HG03457 (cell line): Measurements from ENCODE around the gene RNU5B-1.
A peak's percentile ranks its signal among the peaks of the same experiment; 100 is the strongest.
"Not testable (repeated sequence)": the region's sequence is repeated elsewhere in the genome, so short reads cannot be mapped to it uniquely, and the experiment has no call there.

Experiments
- ATAC-seq: cut with Tn5 transposase; IDR thresholded peaks from one replicate; pipeline ENCODE4 v1.9.1; 2021; ENCODE audit warnings: moderate number of reproducible peaks; ENCODE audit not compliant: unreplicated experiment

RNU5B-1 gene

DNA sequence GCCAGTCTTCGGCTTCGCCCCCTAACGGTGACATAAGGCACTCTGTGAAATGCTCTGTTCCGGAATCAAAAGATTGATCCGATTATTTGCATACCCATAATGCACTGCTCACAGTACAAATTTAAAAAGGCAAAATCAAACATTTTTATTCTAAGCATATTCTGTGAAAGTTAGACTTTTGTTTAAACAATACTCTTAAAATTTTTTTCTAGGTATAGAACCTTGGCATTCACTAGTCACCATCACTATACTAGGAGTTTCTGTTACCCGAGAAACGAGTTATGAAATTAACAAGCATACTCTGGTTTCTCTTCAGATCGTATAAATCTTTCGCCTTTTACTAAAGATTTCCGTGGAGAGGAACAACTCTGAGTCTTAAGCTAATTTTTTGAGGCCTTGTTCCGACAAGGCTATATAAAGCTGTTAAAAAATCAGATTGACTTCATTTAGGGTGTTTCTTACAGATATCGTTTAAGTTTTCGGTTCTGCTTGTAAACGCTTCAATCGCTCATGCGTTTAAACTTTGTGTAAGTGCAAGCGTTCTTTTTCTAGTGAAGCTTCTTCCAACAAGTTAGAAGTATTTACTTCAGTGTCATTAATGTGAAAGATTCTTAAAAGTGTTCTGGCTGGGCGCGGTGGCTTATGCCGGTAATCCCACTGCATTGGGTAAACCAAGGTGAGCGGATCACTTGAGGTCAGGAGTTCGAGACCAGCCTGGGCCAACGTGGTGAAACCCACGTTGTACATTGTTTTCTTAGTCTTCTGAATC, at the start of gene RNU5B-1:
RNU5B-1 (plus strand) TSS at position 297 of the 769 bp plus-strand sequence.
- peak; percentile 62 for ATAC-seq

DNA sequence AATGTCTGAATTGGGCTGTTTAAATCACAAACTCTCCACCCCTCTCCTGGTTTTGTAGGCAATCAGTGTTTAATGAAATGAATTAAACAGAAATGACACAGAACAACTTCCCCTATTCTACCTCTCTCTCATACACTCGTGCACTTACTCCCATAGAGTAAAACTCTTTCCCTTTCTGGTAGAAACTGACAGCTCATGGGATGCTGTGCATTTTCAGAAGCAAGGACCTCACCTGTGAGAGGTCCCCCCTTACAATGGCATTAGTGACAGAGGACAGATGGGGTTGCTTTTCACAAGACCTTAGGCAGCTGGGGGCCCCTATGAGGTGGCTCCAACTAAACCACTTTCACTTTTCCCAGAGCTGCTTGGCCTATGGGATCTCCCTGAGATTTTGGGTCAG, 49.7 kb upstream of the RNU5B-1 start:
- no peak for ATAC-seq

DNA sequence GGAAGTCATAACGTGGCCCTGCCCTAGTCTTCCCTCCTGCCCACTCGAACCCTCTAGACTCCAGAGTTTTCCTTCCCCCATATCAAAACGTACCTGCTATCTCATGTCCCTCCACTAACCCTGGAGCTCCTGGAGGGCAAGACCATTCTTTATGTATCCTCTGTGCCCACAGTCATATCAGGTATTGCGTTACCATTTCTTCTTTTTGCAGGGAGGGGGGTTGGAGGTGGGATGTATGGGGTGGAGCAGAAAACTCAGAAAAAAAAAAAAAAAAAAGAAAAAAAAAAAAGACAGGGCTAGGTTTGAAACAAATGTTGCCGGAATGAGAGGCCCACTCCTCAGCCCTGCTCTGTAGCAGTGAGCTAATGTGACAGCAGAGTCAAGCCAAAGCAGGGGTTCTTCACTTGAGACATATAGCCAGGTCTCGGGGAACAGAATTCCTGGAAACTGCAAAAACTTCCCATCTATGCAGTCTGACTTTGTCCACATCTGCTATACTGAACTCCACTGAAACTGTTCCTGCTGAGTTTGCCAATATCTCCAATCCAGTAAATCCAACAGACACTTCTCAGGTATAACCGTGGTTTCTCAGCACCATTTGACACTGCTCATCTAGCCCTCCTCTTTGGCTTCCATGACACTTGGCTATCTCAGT, 48.9 kb upstream of the RNU5B-1 start:
- no peak for ATAC-seq

DNA sequence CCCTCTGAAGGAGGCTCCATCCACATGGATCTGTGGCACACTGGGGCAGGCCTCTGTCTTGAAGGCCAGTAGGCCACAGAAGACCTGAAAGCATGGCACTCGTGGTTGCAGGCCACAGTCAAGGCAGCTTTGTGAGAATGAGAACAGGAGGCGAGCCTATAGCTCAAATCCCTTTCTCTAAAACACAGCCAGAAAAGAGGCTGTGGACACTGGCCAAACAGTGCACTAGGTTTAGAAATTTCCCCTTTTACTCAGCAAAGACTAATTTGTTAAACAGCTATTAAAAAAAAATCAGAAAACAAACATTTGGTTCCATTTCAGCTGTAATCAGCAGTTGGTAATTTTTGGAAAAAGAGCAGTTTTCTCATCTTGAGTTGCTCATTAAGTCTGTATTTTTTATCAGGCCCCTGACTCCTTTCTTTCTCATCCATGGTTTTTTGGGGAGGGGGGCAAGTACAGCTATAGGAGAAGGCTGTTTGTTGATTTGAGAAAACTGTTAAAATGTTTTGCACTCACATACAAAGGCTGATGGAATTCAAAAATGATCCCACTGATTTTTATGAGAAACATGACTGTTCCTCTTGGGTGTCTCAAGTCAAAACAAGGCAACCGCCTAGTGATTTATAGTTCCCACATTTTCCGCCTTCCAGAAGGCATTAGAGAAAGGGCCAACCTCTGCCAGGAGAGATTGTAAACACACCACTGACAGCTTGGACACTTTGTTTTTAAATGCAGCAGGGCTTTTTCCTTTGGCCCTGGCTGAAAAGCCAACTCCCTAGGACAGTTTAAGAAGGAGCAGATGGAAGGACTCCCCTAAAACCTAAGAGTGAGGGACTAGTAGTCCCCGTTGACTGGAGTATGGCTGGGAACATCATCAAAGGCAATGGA, 45.9 kb upstream of the RNU5B-1 start:
- no peak for ATAC-seq

DNA sequence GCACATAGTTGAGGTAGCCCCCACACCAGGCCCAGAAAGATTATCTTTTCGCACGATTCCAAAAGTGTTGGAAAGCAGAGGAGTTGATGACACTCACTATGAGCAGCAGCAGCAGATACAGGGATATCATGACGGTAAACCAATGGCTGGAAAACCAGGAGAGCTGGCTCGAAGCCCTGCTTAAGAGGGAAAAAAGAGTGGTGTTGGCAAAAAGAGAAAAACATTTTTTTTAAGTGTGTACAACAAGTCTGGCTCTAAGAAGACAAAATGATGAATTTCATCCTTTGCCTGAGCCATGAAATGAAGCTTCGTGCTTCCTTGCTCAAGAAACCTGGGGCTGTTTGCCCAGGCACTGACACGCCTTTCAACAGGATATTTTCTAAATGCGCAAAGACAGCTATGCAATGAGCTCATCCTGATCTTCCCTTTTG, 45.1 kb upstream of the RNU5B-1 start:
- no peak for ATAC-seq

DNA sequence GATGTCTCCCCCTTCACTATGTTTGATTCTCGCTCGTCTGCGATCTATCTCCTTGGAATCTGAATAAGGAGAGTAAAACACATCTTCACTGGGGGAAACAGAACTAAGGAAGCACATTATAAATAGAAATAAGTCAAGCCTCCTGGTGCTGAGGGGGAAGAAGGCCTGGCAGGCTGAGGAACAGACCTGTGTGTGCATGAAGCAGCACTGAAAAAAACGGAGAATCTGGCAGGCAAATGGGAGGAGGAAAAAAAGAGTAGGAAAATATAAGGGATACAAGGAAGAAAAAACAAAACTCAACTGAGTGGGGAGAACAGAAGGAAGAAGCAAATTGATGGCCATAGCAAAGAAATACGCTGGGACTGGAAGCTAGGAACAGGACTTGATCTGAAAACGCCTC, 43.5 kb upstream of the RNU5B-1 start:
- no peak for ATAC-seq

DNA sequence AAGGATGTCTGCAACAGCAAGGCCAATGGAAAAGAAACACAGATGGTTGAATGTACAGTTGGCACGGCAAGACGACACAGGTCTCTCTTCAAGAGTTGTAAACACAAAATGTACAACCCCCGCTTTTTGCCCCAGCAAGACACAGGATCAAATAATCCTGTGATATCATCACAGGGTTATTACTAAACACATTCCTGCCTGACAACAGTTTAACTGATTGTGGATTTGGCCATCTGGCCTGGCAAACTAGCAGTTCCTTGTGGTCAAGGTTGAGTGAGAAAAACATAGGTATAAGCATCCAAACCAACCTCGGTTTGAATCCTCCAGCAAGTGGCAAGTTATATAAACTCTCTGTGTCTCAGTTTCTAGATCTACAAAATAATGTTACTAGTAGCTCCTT, 41.2 kb upstream of the RNU5B-1 start:
- no peak for ATAC-seq

DNA sequence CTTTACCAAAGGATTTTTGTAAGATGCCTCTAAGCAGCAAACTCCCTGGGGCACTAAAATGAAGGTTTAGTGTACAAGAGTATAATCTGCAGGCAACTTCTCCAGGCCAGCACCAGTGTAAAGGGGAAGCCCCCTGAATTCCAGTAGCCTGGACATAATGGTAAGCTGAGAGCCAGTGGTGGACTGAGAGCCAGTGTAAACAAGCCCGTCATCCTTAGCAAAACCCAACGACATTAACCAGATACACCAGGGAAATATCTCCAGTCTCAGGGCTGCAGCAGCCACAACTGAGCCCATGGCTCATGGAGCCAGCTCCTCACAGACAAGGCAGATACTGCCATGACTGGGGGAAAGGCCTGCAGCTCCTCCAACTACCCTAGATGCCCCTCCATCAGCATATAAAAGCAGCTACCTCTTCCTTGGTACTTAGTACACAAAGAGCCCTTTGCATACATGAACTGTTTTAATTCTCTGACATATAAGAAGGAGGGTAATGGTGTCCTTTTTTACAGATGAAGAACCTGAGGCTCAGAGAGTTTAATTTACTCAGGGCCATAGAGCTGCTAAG, 39.5 kb upstream of the RNU5B-1 start:
- no peak for ATAC-seq

DNA sequence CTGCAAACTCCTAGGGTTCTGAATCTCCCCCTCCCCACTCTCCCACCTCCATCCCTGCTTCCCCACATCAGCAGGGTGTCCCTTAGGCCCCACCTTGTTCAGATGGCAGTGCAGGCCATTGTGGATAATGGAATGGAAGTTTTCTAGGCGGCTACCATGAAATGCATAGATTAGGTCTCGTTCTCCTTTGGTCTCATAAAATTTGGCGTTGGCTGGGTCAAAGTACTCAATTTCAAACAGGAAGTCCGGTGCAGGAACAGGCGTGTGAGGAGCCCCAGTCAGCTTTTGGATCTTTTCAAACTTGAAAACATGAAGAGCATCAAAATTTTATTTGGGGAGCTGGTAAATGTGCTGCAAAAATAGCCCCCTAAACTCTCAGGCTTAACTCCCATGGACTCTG, 38.0 kb upstream of the RNU5B-1 start:
- ATAC-seq, result no peak

DNA sequence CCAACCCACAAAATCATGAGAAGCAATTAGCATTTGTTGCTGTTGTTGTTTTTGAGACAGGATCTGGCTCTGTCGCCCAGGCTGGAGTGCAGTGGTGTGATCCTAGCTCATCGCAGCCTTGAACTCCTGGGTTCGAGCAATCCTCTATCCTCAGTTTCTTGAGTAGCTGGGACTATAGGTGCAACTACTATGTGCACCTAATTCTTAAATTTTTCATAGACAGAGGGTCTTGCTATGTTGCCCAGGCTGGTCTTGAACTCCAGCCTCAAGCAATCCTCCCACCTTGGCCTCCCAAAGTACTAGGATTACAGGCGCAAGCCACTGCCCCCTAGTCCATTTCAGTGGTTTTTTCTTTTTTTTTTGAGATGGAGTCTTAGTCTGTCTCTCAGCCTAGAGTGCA, 36.1 kb upstream of the RNU5B-1 start:
- no peak for ATAC-seq

DNA sequence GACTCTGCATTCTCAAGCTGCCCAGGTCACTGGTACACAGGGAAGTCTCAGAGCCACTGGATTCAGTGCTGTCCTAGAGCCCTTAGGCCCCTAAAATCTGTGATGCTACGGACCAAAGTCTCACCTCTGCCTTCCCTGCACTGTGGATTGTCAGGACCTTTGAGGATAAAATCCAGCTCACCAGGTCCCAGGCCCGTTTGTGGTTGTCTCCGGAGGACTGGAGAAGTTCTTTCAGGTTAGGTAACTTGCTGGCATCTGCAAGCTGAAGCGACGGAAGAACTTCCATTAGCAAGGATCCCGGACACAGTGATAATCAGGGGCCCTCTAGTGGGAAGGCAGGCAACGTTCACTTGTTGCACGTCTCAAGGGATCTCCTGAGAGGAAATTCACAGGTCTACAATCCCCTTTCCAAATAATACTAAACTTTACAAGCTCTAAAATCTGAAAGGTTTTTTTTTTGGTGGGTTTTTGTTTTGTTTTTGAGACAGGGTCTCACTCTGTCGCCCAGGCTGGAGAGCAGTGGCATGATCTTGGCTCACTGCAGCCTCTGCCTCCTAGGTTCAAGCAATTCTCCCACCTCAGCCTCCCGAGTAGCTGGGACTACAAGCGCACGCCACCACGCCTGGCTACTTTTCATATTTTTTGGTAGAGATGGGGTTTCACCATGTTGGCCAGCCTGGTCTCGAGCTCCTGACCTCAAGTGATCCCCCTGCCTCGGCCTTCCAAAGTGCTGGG, 33.5 kb upstream of the RNU5B-1 start:
- ATAC-seq, result not testable (repeated sequence)

DNA sequence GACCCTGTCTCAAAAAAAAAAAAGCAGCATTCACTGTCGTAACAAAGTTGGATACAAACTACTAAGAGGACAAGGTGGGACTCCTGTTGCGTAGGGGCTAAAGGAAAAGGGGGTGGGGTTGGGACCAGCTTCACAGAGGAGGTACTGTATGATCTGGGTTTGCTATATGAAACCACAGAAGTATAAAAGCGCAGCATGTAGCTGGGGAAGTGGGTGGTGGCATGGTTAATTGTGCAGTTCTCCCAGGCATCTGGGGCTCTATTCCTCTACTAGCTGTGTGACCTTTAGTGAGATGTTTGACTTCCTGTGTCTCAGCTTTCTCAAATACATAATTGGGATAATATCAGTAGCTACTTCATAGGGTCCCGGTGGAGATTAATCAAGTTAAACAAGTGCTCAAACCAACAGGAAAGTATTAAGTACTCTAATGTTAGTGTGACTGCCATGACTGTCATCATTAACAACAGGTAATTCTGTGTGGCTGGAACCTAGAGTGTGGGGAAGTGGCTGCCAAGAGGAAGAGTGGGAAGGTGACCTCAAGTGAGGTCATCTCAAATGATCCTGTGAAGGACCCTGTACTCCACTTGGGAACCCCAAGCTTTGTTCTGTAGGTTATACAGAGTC, 29.3 kb upstream of the RNU5B-1 start:
- no peak for ATAC-seq

DNA sequence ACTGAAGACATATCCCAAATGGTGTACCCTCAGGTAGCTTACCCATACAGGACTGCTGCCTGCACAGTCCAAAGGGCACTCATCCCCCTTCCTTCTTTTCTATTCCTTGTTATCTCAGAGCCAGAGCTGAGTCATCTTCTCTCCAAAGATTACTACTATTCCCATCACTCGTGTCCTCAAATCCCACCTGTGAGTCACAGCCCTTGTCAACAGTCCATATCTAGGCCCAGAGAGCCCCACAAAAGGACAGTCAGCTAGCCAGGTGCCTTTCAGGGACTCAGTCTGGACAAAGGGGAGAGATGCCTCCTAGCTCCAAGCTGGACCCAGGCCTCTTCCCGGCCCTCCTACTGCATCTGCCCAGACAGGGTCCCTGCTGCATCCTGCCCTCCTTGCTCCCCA, 28.8 kb upstream of the RNU5B-1 start:
- no peak for ATAC-seq

DNA sequence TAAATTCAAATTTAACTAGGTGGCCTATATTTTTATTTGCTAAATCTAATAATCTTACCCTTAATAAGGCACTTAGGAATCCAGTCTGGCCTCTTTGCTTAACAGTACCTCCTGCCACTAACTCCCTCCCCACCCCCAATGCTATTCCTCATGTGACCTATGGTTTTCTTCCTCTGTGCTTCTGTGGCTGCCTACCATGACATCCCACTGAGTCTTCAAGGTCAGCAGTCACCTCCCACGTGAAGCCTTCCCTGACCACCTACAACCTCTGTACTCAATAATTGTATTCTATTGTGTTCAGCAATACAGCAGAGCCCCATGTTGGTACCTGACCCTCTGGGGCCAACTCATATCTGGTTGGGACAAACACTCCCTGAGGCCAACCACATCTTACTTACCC, 27.5 kb upstream of the RNU5B-1 start:
- no peak for ATAC-seq

DNA sequence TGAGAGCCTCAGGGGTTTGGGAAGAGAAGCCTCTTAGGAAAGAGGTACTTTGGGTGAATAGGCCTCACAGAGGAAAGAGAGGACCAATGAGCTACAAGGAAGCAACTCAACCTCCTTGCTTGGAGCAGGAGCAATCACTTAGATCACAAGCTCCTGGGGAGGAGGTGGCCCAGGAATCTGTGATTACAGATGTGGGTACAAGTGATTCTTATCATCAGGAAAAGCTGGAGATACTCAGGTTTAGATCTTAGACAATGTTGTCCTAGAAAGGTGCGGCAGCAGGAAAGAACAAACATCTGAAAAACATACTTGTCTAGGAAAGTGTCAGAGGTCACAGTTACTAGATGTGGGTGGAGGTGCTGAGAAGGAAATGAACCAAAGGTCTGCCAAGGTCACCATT, 26.0 kb upstream of the RNU5B-1 start:
- ATAC-seq, result no peak

DNA sequence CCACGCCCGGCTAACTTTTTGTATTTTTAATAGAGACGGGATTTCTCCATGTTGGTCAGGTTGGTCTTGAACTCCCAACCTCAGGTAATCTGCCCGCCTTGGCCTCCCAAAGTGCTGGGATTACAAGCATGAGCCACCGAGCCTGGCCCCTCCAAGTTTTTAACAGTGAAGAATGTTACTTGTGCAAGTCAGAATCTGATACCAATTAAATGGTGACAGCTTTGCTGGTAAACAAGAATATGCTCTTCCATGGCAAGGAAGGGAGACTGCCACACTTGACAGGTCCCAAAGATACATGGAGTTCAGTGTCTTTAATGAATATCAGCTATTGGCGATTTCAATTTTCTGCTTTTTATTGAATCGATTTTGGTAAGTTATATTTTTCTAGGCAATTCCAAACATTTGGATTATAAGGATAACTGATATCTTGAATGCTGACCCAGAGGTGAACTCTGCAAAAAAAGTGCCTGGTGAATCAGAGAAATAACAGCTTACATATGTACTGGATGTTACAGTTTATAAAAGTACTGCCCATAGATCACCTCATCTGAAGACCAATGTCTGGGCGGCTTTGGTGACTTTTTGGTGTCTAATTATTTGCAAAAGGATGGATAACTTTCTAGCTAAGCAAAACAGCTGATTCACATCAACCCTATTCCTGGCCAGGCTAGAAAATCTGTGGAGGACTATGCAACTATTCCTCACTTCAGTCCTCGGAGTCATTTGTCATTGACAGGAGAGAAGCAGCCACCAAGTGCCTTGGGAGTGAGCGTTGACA, 19.0 kb upstream of the RNU5B-1 start:
- ATAC-seq, result no peak

DNA sequence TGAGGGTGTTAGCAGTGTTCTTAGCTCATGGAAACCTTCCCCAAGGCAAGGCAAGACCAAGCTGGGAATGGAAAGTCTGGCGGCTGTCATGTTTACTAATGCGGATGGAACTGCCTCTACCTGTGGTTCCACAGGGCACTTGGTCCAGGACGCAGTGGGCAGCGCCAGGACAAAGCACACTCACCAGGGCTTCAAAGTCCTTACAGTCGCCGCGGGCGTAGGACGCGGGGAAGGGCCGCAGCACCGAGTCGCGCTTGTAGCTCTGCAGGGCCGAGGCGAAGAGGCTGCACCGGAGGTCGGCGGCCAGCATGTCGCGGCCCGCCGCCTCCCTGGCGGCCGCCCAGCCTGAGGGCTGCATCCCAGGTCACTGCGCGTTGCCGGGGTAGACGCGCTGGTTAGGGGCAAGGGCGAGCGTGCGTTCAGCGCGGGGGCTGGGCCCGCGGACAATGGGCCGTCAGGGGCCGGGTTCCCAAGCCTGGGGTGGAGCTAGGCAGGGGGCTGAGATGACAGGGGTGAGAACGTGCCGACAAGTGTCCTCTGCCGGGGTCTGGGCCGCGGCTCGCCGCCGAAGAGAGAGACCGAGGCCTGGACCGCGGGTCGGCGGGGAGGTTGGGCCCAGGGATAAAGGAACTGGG, 18.3 kb upstream of the RNU5B-1 start:
- ATAC-seq, result peak; percentile 28

DNA sequence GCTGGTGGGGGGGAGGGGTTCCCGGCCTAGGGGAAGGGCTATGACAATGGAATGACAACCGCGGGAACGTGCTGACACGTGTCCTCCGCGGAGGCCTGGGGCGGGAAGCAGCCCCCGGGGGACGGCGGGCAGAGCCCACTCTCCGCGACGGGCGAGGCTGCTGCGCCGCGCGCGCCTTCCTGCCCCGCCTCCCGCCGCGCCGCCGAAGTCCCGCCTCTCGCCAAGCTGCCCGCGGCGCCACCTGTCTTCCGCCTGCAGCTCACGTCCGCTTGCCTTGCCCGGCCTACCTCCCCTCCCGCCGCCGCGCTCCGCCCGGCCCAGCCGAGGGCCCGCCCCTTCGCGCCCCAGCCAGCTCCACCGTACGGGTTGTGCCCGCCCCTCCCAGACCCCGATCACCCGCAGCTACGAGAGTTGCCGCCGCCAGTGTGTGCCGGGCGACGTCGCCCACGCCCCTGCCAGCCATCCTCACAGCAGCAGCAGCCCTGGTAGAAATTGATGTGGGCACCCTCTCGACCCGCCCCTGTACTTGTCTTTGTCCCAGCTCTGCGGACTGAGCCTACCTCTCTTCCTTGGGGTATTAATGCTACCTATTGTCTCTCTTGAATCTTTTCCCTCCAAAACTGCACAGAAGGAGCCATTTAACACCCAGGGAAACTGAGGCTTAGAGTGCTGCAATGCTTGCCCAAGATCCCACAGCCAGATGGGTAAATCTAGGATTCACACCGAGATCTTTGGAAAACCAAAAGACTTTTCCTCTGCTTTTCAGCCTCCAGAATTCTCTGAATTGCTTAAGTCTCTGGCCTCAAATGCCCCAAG, 17.6 kb upstream of the RNU5B-1 start, which contains the start of gene PARP16:
PARP16 (minus strand) TSS at position 180 of the 816 bp plus-strand sequence. CDS start 457 bp downstream, outside the sequence.
- ATAC-seq, result peak; percentile 67
